GM18511 (cell line): ENCODE measurements around the gene TTC17.
"Not testable (repeated sequence)": the region's sequence is repeated elsewhere in the genome, so short reads cannot be mapped to it uniquely, and the experiment has no call there.

Experiments
- ATAC-seq: cut with Tn5 transposase; IDR thresholded peaks from one replicate; pipeline ENCODE4 v1.9.1; 2021; ENCODE audit warnings: mild to moderate bottlenecking, moderate library complexity; ENCODE audit not compliant: unreplicated experiment

The TTC17 gene

GRCh38 chr11:43458486-43458885 lies 99.8 kb downstream of the TTC17 start:
- ATAC-seq = no peak

- no peak for ATAC-seq
Observed at GRCh38 chr11:43459246-43459645, 100.5 kb downstream of the TTC17 start.

- no peak for ATAC-seq
Observed at GRCh38 chr11:43462359-43462758, 103.6 kb downstream of the TTC17 start.

- no peak for ATAC-seq
Observed at GRCh38 chr11:43467958-43468357, 109.2 kb downstream of the TTC17 start.

- ATAC-seq = not testable (repeated sequence)
Observed at GRCh38 chr11:43477491-43477890, 118.8 kb downstream of the TTC17 start.

- ATAC-seq = no peak
Observed at GRCh38 chr11:43486141-43486540, 127.4 kb downstream of the TTC17 start.

GRCh38 chr11:43489869-43490465 lies 131.2 kb downstream of the TTC17 start:
- no peak for ATAC-seq

GRCh38 chr11:43492701-43493100 lies 134.0 kb downstream of the TTC17 start:
- no peak for ATAC-seq

- ATAC-seq = no peak
Observed at GRCh38 chr11:43493431-43493830, 134.7 kb downstream of the TTC17 start.

- ATAC-seq = no peak
Observed at GRCh38 chr11:43497144-43497543, 138.4 kb downstream of the TTC17 start.

- no peak for ATAC-seq
Observed at GRCh38 chr11:43498561-43498960, 139.8 kb downstream of the TTC17 start.

GRCh38 chr11:43503417-43503816 lies 144.7 kb downstream of the TTC17 start:
- no peak for ATAC-seq

- peak; percentile 50 for ATAC-seq
Observed at GRCh38 chr11:43504316-43504950, 145.7 kb downstream of the TTC17 start.

- ATAC-seq = no peak
Observed at GRCh38 chr11:43505171-43505570, 146.5 kb downstream of the TTC17 start.

- no peak for ATAC-seq
Observed at GRCh38 chr11:43507171-43507570, 148.5 kb downstream of the TTC17 start.

GRCh38 chr11:43508511-43508918 lies 149.8 kb downstream of the TTC17 start:
- no peak for ATAC-seq

- no peak for ATAC-seq
Observed at GRCh38 chr11:43511959-43512358, 153.2 kb downstream of the TTC17 start.

- no peak for ATAC-seq
Observed at GRCh38 chr11:43515090-43515489, 156.4 kb downstream of the TTC17 start.

GRCh38 chr11:43516316-43516850 lies 157.7 kb downstream of the TTC17 start:
- no peak for ATAC-seq

- ATAC-seq = no peak
Observed at GRCh38 chr11:43517518-43517917, 158.8 kb downstream of the TTC17 start.

GRCh38 chr11:43518408-43519160 lies 159.9 kb downstream of the TTC17 start:
- no peak for ATAC-seq

GRCh38 chr11:43521471-43521870 lies 162.8 kb downstream of the TTC17 start:
- ATAC-seq = no peak
